Tibial nerve (tissue), 4 donors: Measurements from ENCODE around the gene SENP6.

ENCODE experiments used
- EP300 ChIP-seq, 2 donors: sonication (generic); formaldehyde crosslinking; IDR thresholded peaks; one replicate each; pipeline ENCODE4 v1.6.1; 2017; ENCODE audit warnings: antibody characterized with exemption in 2 of 2, mild to moderate bottlenecking in 1 of 2
- POLR2A ChIP-seq, 2 donors: fragments of 450-650 bp; IDR thresholded peaks; one replicate each; pipeline ENCODE4 v1.6.1; 2017; ENCODE audit warnings: antibody characterized with exemption in 2 of 2, mild to moderate bottlenecking in 2 of 2, moderate library complexity in 2 of 2
- TF ChIP-seq, protein P1 (sequence below), 5 experiments: fragments of 200-600 bp in 3 of 5; fragments of 450-650 bp in 2 of 5; sonication (generic) in 3 of 5; IDR thresholded peaks; one replicate each; pipeline ENCODE4 v1.5.1; 2016 to 2019; ENCODE audit warnings: antibody characterized with exemption in 5 of 5, mild to moderate bottlenecking in 3 of 5, moderate library complexity in 2 of 5

- TF ChIP-seq, protein P1, sequence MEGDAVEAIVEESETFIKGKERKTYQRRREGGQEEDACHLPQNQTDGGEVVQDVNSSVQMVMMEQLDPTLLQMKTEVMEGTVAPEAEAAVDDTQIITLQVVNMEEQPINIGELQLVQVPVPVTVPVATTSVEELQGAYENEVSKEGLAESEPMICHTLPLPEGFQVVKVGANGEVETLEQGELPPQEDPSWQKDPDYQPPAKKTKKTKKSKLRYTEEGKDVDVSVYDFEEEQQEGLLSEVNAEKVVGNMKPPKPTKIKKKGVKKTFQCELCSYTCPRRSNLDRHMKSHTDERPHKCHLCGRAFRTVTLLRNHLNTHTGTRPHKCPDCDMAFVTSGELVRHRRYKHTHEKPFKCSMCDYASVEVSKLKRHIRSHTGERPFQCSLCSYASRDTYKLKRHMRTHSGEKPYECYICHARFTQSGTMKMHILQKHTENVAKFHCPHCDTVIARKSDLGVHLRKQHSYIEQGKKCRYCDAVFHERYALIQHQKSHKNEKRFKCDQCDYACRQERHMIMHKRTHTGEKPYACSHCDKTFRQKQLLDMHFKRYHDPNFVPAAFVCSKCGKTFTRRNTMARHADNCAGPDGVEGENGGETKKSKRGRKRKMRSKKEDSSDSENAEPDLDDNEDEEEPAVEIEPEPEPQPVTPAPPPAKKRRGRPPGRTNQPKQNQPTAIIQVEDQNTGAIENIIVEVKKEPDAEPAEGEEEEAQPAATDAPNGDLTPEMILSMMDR (IDR thresholded peaks at IDR 0.05): no peak
- TF ChIP-seq POLR2A (IDR thresholded peaks at IDR 0.05) (no peak), EP300 (IDR thresholded peaks at IDR 0.05) (no peak)
Observed at GRCh38 chr6:75711173-75711572, 109.5 kb downstream of the SENP6 start.
